Type B pancreatic cell (in vitro differentiated cells): ENCODE data around the gene FAM168A. TPM values are rescaled to one million over a fixed set of nuclear protein-coding genes. Genes with fewer than 3 reads are reported as not detected.

Experiments
- DNase-seq: peaks from one replicate; pipeline ENCODE4 v3.0.0; 2021; ENCODE audit warnings: mixed read lengths; ENCODE audit not compliant: unreplicated experiment; ENCODE audit errors: extremely low spot score
- H3K27ac Mint-ChIP-seq: 2 replicates; pipeline ENCODE4 v1.8.0; 2021; ENCODE audit warnings: mild to moderate bottlenecking, mixed read lengths
- H3K27me3 Mint-ChIP-seq: 2 replicates; pipeline ENCODE4 v1.8.0; 2021; ENCODE audit warnings: mixed read lengths
- H3K36me3 Mint-ChIP-seq: 2 replicates; pipeline ENCODE4 v1.8.0; 2021; ENCODE audit warnings: mixed read lengths
- H3K4me1 Mint-ChIP-seq: one replicate; pipeline ENCODE4 v1.8.0; 2021; ENCODE audit warnings: mixed read lengths; ENCODE audit not compliant: unreplicated experiment
- H3K4me3 Mint-ChIP-seq: 2 replicates; pipeline ENCODE4 v1.8.0; 2021; ENCODE audit warnings: mild to moderate bottlenecking, mixed read lengths
- H3K9me3 Mint-ChIP-seq: 2 replicates; pipeline ENCODE4 v1.8.0; 2021; ENCODE audit warnings: mixed read lengths
- CTCF ChIP-seq: fragments of 200-600 bp; sonication (generic); conservative IDR thresholded peaks from 2 replicates; pipeline ENCODE4 v1.5.0; 2021; ENCODE audit warnings: antibody characterized with exemption, mild to moderate bottlenecking
- total RNA-seq: library from RNA; stranded (reverse); gene quantifications from 2 replicates; pipeline ENCODE4 v1.2.1, GENCODE V29; 2021; ENCODE audit warnings: low replicate concordance

The FAM168A gene
- total RNA-seq, 1 donor from 2014 or later, result 39.6 TPM

DNA sequence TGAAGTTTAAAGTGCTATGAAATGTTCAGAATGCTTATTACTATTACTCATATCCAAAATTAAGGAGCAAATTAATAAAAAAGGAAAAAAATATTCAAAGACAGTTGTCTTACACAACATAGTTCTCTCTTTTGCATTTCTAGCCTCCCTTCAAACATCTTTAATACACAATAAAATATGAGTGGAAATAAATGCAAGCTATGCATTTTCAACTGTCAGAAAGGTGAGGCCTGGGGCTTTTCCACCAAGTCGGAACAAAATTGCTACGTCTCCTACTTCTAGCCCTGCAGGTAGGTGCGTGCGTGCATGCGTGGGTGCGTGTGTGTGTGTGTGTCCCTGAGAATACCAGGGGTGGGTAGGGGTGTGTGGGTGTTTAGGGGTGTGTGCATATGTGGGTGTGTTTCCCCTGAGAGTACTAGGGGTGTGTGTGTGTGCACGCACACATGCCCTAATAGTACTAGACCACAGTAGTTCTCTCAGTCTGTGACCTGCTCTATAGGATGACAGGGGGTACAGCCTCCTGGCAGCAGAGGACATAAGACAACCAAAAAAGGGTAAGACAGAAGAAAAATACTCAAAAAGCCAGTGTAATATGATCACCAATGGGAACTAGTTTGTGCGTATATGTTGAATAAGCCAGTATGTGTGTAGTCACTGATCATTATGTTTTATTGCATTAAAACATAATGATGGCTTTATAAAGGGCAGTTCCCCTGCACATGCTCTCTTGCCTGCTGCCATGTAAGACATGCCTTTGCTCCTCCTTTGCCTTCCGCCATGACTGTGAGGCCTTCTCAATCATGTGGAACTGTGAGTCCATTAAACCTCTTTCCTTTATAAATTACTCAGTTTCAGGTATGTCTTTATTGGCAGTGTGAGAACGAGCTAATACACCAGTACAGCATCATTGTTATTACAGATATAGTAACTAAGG is 89.4 kb downstream of the FAM168A start:
- H3K27me3 Mint-ChIP-seq, result no peaks in the 10 kb centered on the region
- H3K9me3 Mint-ChIP-seq, result peaks cover 17% of the 10 kb centered on the region
- no peak overlapping the region for H3K4me3 Mint-ChIP-seq
- no peak for DNase-seq
- H3K27ac Mint-ChIP-seq, result no peak overlapping the region
- no peak for TF ChIP-seq CTCF
- no peaks in the 10 kb centered on the region for H3K4me1 Mint-ChIP-seq
- peaks cover 15% of the 10 kb centered on the region for H3K36me3 Mint-ChIP-seq

GRCh38 chr11:73507086-73507485 is 90.8 kb downstream of the FAM168A start:
- Mint-ChIP-seq H3K27ac (no peak overlapping the region), H3K4me1 (no peaks in the 10 kb centered on the region), H3K27me3 (no peaks in the 10 kb centered on the region), H3K36me3 (peaks cover 15% of the 10 kb centered on the region), H3K9me3 (peaks cover 17% of the 10 kb centered on the region), H3K4me3 (no peak overlapping the region)
- DNase-seq, result no peak
- TF ChIP-seq CTCF, result no peak

GRCh38 chr11:73506038-73506437 is 91.9 kb downstream of the FAM168A start:
- Mint-ChIP-seq H3K27me3 (no peaks in the 10 kb centered on the region), H3K9me3 (peaks cover 22% of the 10 kb centered on the region), H3K36me3 (peaks cover 18% of the 10 kb centered on the region), H3K4me3 (no peak overlapping the region), H3K27ac (no peak overlapping the region), H3K4me1 (no peaks in the 10 kb centered on the region)
- no peak for DNase-seq
- TF ChIP-seq CTCF, result no peak

GRCh38 chr11:73498343-73498742 is 99.6 kb downstream of the FAM168A start:
- no peak overlapping the region for H3K27ac Mint-ChIP-seq
- peaks cover 4% of the 10 kb centered on the region for H3K9me3 Mint-ChIP-seq
- DNase-seq, result no peak
- no peak overlapping the region for H3K4me3 Mint-ChIP-seq
- TF ChIP-seq CTCF, result no peak
- peaks cover 7% of the 10 kb centered on the region for H3K36me3 Mint-ChIP-seq
- peaks cover 6% of the 10 kb centered on the region for H3K4me1 Mint-ChIP-seq
- no peaks in the 10 kb centered on the region for H3K27me3 Mint-ChIP-seq

- H3K36me3 Mint-ChIP-seq, result peaks cover 5% of the 10 kb centered on the region
- no peaks in the 10 kb centered on the region for H3K27me3 Mint-ChIP-seq
These were observed 101.8 kb downstream of the FAM168A start for GRCh38 chr11:73496134-73496533.

More at GRCh38 chr11:73496134-73496533, 101.8 kb downstream of the FAM168A start:
- no peak for TF ChIP-seq CTCF
- Mint-ChIP-seq H3K4me3 (no peak overlapping the region), H3K9me3 (peaks cover under 1% of the 10 kb centered on the region), H3K27ac (no peak overlapping the region), H3K4me1 (peaks cover 6% of the 10 kb centered on the region)
- DNase-seq, result no peak
